Natural killer cell (primary cell): ENCODE results near the gene COL27A1. TPM values are rescaled to one million over a fixed set of nuclear protein-coding genes. Genes with fewer than 3 reads are reported as not detected.

Source experiments
- ATAC-seq, 3 donors: fragments of 150-1000 bp in 2 of 3; fragments of 200-7000 bp in 1 of 3; cut with Tn5 transposase; 1 replicate in 1 of 3; 2 replicates in 2 of 3; pipeline ENCODE4 v1.10.0; 2021; ENCODE audit warnings: mild to moderate bottlenecking in 2 of 3, moderate library complexity in 2 of 3
- DNase-seq, 2 donors: peaks; one replicate each; pipeline versions ENCODE4 v3.0.0 to v3.0.0-alpha.2; 2013 to 2021; ENCODE audit warnings: mixed read lengths in 1 of 2
- H3K27ac ChIP-seq: one replicate; pipeline ENCODE4 v1.5.1; 2013; ENCODE audit warnings: mild to moderate bottlenecking, low read length
- H3K27me3 ChIP-seq: one replicate; pipeline ENCODE4 v1.6.1; 2013; ENCODE audit warnings: low read length; ENCODE audit not compliant: control insufficient read depth, insufficient read depth
- H3K36me3 ChIP-seq: one replicate; pipeline ENCODE4 v1.6.1; 2013; ENCODE audit warnings: low read length; ENCODE audit not compliant: control insufficient read depth, insufficient read depth
- H3K4me1 ChIP-seq: one replicate; pipeline ENCODE4 v1.6.1; 2013; ENCODE audit warnings: low read length; ENCODE audit not compliant: control insufficient read depth, insufficient read depth
- H3K4me3 ChIP-seq: one replicate; pipeline ENCODE4 v1.5.1; 2013; ENCODE audit warnings: low read length
- H3K9me3 ChIP-seq: one replicate; pipeline ENCODE4 v1.6.1; 2013; ENCODE audit warnings: low read length; ENCODE audit not compliant: control insufficient read depth, insufficient read depth
- H3K27ac Mint-ChIP-seq, 2 donors: one replicate each; pipeline ENCODE4 v1.8.0; 2022; ENCODE audit warnings: mild to moderate bottlenecking in 2 of 2, mixed read lengths in 2 of 2, moderate library complexity in 1 of 2
- H3K27me3 Mint-ChIP-seq, 2 donors: one replicate each; pipeline ENCODE4 v1.8.0; 2022; ENCODE audit warnings: low read depth in 2 of 2, mixed read lengths in 2 of 2
- H3K36me3 Mint-ChIP-seq: one replicate; pipeline ENCODE4 v1.8.0; 2022; ENCODE audit warnings: mixed read lengths
- H3K4me1 Mint-ChIP-seq, 2 donors: one replicate each; pipeline ENCODE4 v1.8.0; 2022; ENCODE audit warnings: mixed read lengths in 2 of 2
- H3K4me3 Mint-ChIP-seq: one replicate; pipeline ENCODE4 v1.8.0; 2022; ENCODE audit warnings: mild to moderate bottlenecking, moderate library complexity, mixed read lengths
- H3K9me3 Mint-ChIP-seq, 2 donors: one replicate each; pipeline ENCODE4 v1.8.0; 2022; ENCODE audit warnings: mixed read lengths in 2 of 2
- CTCF ChIP-seq: fragments of 200-600 bp; IDR thresholded peaks from one replicate; pipeline ENCODE4 v1.8.0; 2022; ENCODE audit warnings: antibody characterized with exemption
- WGBS: methylation state at CpG from one replicate; pipeline ENCODE4 v1.1.7; 2013; ENCODE audit warnings: missing lambda C conversion rate; ENCODE audit not compliant: insufficient coverage; 5-methylcytosine and 5-hydroxymethylcytosine counted together
- intact Hi-C: fragments of 100-400 bp; cut with micrococcal nuclease; formaldehyde crosslinking; loops from one replicate; pipeline ENCODE4 v1.14.2; 2022
- total RNA-seq, 4 donors: library from RNA; stranded (reverse); fragments of 120-200 nt in 1 of 4; gene quantifications; one replicate each; pipeline versions ENCODE4 v1.2.3 to v1.2.4, GENCODE V29; 2013 to 2022

COL27A1 gene
- total RNA-seq, 3 donors from 2014 or later (not counting 1 experiment from before 2014, with no cell fraction given) = not detected

GRCh38 chr9:114282104-114282485 is 126.8 kb downstream of the COL27A1 start:
- no peaks in the 10 kb centered on the region for H3K4me1 ChIP-seq
- no peak for TF ChIP-seq CTCF
- H3K27ac Mint-ChIP-seq = no peak overlapping the region
- H3K27ac ChIP-seq = no peak overlapping the region
- no peaks in the 10 kb centered on the region for H3K9me3 ChIP-seq
- intact Hi-C loops = no loop called here
- no peaks in the 10 kb centered on the region for H3K36me3 Mint-ChIP-seq
- H3K4me3 ChIP-seq = no peak overlapping the region
- 87% methylated on average over 10 of the region's 10 CpGs for WGBS
- H3K4me3 Mint-ChIP-seq = no peak overlapping the region
- DNase-seq (no peak), ATAC-seq (no peak)
- no peaks in the 10 kb centered on the region for H3K27me3 ChIP-seq
- peaks cover 0 to 9% of the 10 kb centered on the region in 2 donors for H3K4me1 Mint-ChIP-seq
- H3K9me3 Mint-ChIP-seq = peaks cover 3 to 6% of the 10 kb centered on the region in 2 donors
- no peaks in the 10 kb centered on the region for H3K36me3 ChIP-seq
- H3K27me3 Mint-ChIP-seq = no peaks in the 10 kb centered on the region

GRCh38 chr9:114282507-114282906 is 127.2 kb downstream of the COL27A1 start:
- Histone ChIP-seq H3K4me3 (no peak overlapping the region), H3K36me3 (no peaks in the 10 kb centered on the region), H3K27me3 (no peaks in the 10 kb centered on the region), H3K4me1 (no peaks in the 10 kb centered on the region), H3K9me3 (no peaks in the 10 kb centered on the region), H3K27ac (no peak overlapping the region)
- no peak for TF ChIP-seq CTCF
- DNase-seq = no peak
- H3K27me3 Mint-ChIP-seq = no peaks in the 10 kb centered on the region
- no peak overlapping the region for H3K4me3 Mint-ChIP-seq
- intact Hi-C loops = no loop called here
- no peak for ATAC-seq
- peaks cover 0 to 9% of the 10 kb centered on the region in 2 donors for H3K4me1 Mint-ChIP-seq
- WGBS = 84% methylated on average over 6 of the region's 6 CpGs
- no peaks in the 10 kb centered on the region for H3K36me3 Mint-ChIP-seq
- H3K27ac Mint-ChIP-seq = no peak overlapping the region
- H3K9me3 Mint-ChIP-seq = peaks cover 3 to 6% of the 10 kb centered on the region in 2 donors

- Mint-ChIP-seq H3K27me3 (no peaks in the 10 kb centered on the region), H3K36me3 (no peaks in the 10 kb centered on the region), H3K4me3 (no peak overlapping the region), H3K4me1 (peaks cover 0 to 8% of the 10 kb centered on the region in 2 donors), H3K27ac (no peak overlapping the region), H3K9me3 (peaks cover 3 to 6% of the 10 kb centered on the region in 2 donors)
- ATAC-seq (peak in 1 of 3 donors; percentile 59), DNase-seq (peak in 1 of 2 donors; percentile 40)
- H3K27ac ChIP-seq = no peak overlapping the region
- no peak overlapping the region for H3K4me3 ChIP-seq
- intact Hi-C loops = no loop called here
- TF ChIP-seq CTCF = no peak
- no peaks in the 10 kb centered on the region for H3K9me3 ChIP-seq
- H3K4me1 ChIP-seq = no peaks in the 10 kb centered on the region
- no peaks in the 10 kb centered on the region for H3K27me3 ChIP-seq
- H3K36me3 ChIP-seq = no peaks in the 10 kb centered on the region
- WGBS = 49% methylated on average over 3 of the region's 5 CpGs
Measured at GRCh38 chr9:114282926-114283325, 127.6 kb downstream of the COL27A1 start.

GRCh38 chr9:114283551-114284111 is 128.3 kb downstream of the COL27A1 start:
- no peaks in the 10 kb centered on the region for H3K9me3 ChIP-seq
- H3K4me3 ChIP-seq = no peak overlapping the region
- Mint-ChIP-seq H3K9me3 (no peaks in the 10 kb centered on the region), H3K27ac (no peak overlapping the region), H3K4me3 (no peak overlapping the region), H3K4me1 (peaks cover 0 to under 1% of the 10 kb centered on the region in 2 donors), H3K27me3 (no peaks in the 10 kb centered on the region), H3K36me3 (no peaks in the 10 kb centered on the region)
- no peak for TF ChIP-seq CTCF
- no peaks in the 10 kb centered on the region for H3K27me3 ChIP-seq
- no peak overlapping the region for H3K27ac ChIP-seq
- DNase-seq (no peak), ATAC-seq (no peak)
- intact Hi-C loops = no loop called here
- no peaks in the 10 kb centered on the region for H3K4me1 ChIP-seq
- no peaks in the 10 kb centered on the region for H3K36me3 ChIP-seq
- 88% methylated on average over 14 of the region's 14 CpGs for WGBS
